Neural progenitor cell (in vitro differentiated cells): ENCODE results near the gene ZNF385C.

ENCODE experiments used
- CTCF ChIP-seq: fragments of 200-600 bp; sonication (generic); IDR thresholded peaks from 2 replicates; pipeline ENCODE4 v1.5.1; 2017; ENCODE audit warnings: antibody characterized with exemption, mild to moderate bottlenecking
- EZH2 ChIP-seq: fragments of 200-600 bp; sonication (generic); IDR thresholded peaks from 2 replicates; pipeline ENCODE4 v1.6.1; 2017; ENCODE audit warnings: antibody characterized with exemption, mild to moderate bottlenecking, moderate library complexity
- EZH2phosphoT487 ChIP-seq: fragments of 200-600 bp; sonication (generic); IDR thresholded peaks from 2 replicates; pipeline ENCODE4 v1.6.1; 2017; ENCODE audit warnings: antibody characterized with exemption

DNA sequence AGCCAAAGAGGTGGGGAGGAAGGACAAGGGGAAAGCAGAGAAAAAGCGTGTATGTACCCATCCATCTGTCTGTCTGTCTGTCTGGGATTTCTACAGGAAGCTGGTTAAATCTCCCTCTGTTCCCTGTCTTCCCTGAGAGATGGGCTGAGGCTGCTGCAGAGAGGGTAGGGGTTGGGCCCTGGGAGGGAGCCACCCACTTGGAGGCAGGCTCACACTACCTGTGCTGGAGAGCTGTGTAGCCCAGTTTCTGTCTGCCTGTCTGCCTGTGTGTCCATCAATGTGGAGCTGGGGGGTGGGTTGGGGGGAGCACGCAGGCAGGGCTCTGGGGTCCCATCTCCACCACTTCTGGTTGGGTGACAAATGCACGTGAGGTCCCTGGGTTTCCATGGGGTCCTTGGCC is 29.3 kb downstream of the ZNF385C start:
- TF ChIP-seq CTCF (no peak), EZH2 (no peak), EZH2phosphoT487 (no peak)
